Right lobe of liver (tissue), 4 donors: Measurements from ENCODE around the gene CBLC.

ENCODE experiments used
- POLR2A ChIP-seq: fragments of 450-650 bp; IDR thresholded peaks from one replicate; pipeline ENCODE4 v1.6.1; 2017; ENCODE audit warnings: antibody characterized with exemption, mild to moderate bottlenecking
- TF ChIP-seq, protein P1 (sequence below), 4 donors: fragments of 200-600 bp in 3 of 4; fragments of 450-650 bp in 1 of 4; IDR thresholded peaks; one replicate each; pipeline versions ENCODE4 v1.5.1 to v1.8.0; 2016 to 2022; ENCODE audit warnings: antibody characterized with exemption in 4 of 4, mild to moderate bottlenecking in 2 of 4
- donor health status: DM: no; HTN: no; CAD: no.
- donor health status: DM: no; HTN: no; CAD: no.
- donor health status: DM: no; HTN: yes; CAD: no.

DNA sequence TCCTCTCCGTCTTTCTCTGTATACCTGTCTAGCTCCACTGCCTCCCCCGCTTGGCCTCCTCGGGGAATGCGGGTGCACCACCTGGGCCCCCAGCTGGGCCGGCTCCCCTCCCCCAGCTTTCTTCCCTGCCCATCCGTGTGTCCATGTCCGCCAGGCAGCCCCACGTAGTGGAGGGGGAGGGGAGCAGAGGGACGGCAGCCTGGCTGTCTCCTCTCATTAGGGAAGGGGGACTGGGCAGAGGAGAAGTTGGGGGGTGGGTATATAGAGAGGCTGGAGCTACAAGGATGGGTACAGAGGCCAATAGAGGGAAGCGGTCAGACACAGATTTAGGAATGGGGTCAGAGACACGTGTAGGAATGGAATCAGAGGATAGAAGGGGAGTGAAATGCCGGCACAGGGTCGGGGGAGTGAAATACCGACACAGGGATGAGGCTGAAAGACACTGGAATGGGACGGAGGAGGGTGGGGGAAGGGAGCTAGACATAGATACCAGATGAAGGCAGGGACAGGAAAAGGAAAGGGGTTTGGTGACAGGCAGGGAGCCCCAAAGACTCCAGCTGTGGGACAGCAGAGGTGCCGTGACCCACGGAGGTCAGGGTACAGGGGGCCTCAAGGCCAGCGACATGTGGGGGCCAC is 71.2 kb downstream of the CBLC start:
- TF ChIP-seq, protein P1, sequence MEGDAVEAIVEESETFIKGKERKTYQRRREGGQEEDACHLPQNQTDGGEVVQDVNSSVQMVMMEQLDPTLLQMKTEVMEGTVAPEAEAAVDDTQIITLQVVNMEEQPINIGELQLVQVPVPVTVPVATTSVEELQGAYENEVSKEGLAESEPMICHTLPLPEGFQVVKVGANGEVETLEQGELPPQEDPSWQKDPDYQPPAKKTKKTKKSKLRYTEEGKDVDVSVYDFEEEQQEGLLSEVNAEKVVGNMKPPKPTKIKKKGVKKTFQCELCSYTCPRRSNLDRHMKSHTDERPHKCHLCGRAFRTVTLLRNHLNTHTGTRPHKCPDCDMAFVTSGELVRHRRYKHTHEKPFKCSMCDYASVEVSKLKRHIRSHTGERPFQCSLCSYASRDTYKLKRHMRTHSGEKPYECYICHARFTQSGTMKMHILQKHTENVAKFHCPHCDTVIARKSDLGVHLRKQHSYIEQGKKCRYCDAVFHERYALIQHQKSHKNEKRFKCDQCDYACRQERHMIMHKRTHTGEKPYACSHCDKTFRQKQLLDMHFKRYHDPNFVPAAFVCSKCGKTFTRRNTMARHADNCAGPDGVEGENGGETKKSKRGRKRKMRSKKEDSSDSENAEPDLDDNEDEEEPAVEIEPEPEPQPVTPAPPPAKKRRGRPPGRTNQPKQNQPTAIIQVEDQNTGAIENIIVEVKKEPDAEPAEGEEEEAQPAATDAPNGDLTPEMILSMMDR (IDR thresholded peaks at IDR 0.05), result no peak
- TF ChIP-seq POLR2A, result no peak
